Calu3 (cell line): Measurements from ENCODE around the gene SCN2B. TPM values are rescaled to one million over a fixed set of nuclear protein-coding genes. Genes with fewer than 3 reads are reported as not detected.

Source experiments
- Bru-seq: library from RNA; stranded (reverse); fragments of 400-500 nt; gene quantifications from one replicate; lab custom pipeline; 2021; lab: Mats Ljungman, UMichigan
- BruChase-seq, 2 experiments: library from RNA; stranded (reverse); fragments of 400-500 nt; gene quantifications; one replicate each; lab custom pipeline; 2021; lab: Mats Ljungman, UMichigan
- BruUV-seq: library from RNA; stranded (reverse); fragments of 400-500 nt; replicated peaks from 2 replicates; lab custom pipeline; 2021; lab: Mats Ljungman, UMichigan
- CTCF ChIA-PET: fragments of 300-600 bp; sonication (Branson Sonifier 250); formaldehyde crosslinking; loops from one replicate; lab custom pipeline; 2022; ENCODE audit warnings: antibody characterized with exemption; lab: Charles Lee
- DNase-seq: peaks from one replicate; pipeline ENCODE4 v3.0.0; 2022
- H3K27ac Mint-ChIP-seq: one replicate; pipeline ENCODE4 v1.8.0; 2022; ENCODE audit warnings: mixed read lengths; ENCODE audit not compliant: unreplicated experiment
- H3K27me3 Mint-ChIP-seq: one replicate; pipeline ENCODE4 v1.8.0; 2022; ENCODE audit warnings: mixed read lengths; ENCODE audit not compliant: unreplicated experiment
- H3K36me3 Mint-ChIP-seq: one replicate; pipeline ENCODE4 v1.8.0; 2022; ENCODE audit warnings: mild to moderate bottlenecking, moderate library complexity, mixed read lengths; ENCODE audit not compliant: insufficient read depth, unreplicated experiment
- H3K4me1 Mint-ChIP-seq: one replicate; pipeline ENCODE4 v1.8.0; 2022; ENCODE audit warnings: mild to moderate bottlenecking, low read depth, mixed read lengths; ENCODE audit not compliant: unreplicated experiment
- H3K4me3 Mint-ChIP-seq: one replicate; pipeline ENCODE4 v1.8.0; 2022; ENCODE audit warnings: mild to moderate bottlenecking, low read depth, moderate library complexity, mixed read lengths; ENCODE audit not compliant: unreplicated experiment
- H3K9me3 Mint-ChIP-seq: one replicate; pipeline ENCODE4 v1.8.0; 2022; ENCODE audit warnings: low read depth, mixed read lengths; ENCODE audit not compliant: unreplicated experiment
- CTCF ChIP-seq: fragments of 200-600 bp; IDR thresholded peaks from one replicate; pipeline ENCODE4 v1.8.0; 2022; ENCODE audit warnings: antibody characterized with exemption; ENCODE audit not compliant: unreplicated experiment
- intact Hi-C: fragments of 100-400 bp; cut with micrococcal nuclease; formaldehyde crosslinking; loops from one replicate; pipeline ENCODE4 v1.10.0; 2022; ENCODE audit not compliant: unreplicated experiment
- long read RNA-seq: library from polyadenylated mRNA; stranded (forward); transcript quantifications from one replicate; pipeline ENCODE4 v2.0.0, GENCODE V29; 2022
- total RNA-seq: library from RNA; stranded (reverse); gene quantifications from 2 replicates; pipeline ENCODE4 v1.2.3, GENCODE V29; 2022

The SCN2B gene
- total RNA-seq, result not detected in 2 replicates
- not detected for Bru-seq, nascent RNA
- BruChase-seq, experiment 1, labeled RNA remaining after a 6-hour chase, result percentile 5 among the genes with signal in this experiment
- BruChase-seq, experiment 2, labeled RNA remaining after a 2-hour chase, result not detected
- long read RNA-seq, result 0 reads

GRCh38 chr11:118175993-118176777 lies at the start of gene SCN2B:
TSS of gene SCN2B (minus strand) at chr11:118176639. CDS start at chr11:118176431, 208 bp downstream.
- no peak within 1 kb of the TSS for H3K4me3 Mint-ChIP-seq
- intact Hi-C loops, result no loop called here

GRCh38 chr11:118224511-118225188 lies 48.2 kb upstream of the SCN2B start, which contains the start of gene JAML:
TSS of gene JAML (minus strand) at chr11:118225011. CDS start at chr11:118214866, 10,145 bp downstream.
- Mint-ChIP-seq H3K27ac (no peak within 1 kb of the TSS), H3K27me3 (no peaks in the 10 kb centered on the region), H3K4me1 (peaks cover 4% of the 10 kb centered on the region), H3K9me3 (no peaks in the 10 kb centered on the region), H3K36me3 (peaks cover 1% of the 10 kb centered on the region), H3K4me3 (no peak within 1 kb of the TSS)
- no peak for TF ChIP-seq CTCF
- intact Hi-C loops, result no loop called here
- no peak for DNase-seq
- CTCF ChIA-PET, result no interaction called here
- BruUV-seq, result no TSS peak

More at GRCh38 chr11:118175993-118176777, at the start of gene SCN2B:
- H3K9me3 Mint-ChIP-seq, result no peaks in the 10 kb centered on the region
- DNase-seq, result no peak
- H3K36me3 Mint-ChIP-seq, result no peaks in the 10 kb centered on the region
- CTCF ChIA-PET, result no interaction called here
- peaks cover 18% of the 10 kb centered on the region for H3K4me1 Mint-ChIP-seq
- no TSS peak for BruUV-seq
- peaks cover 15% of the 10 kb centered on the region for H3K27me3 Mint-ChIP-seq
- TF ChIP-seq CTCF, result no peak
- H3K27ac Mint-ChIP-seq, result no peak within 1 kb of the TSS

GRCh38 chr11:118223992-118224391 lies 47.6 kb upstream of the SCN2B start:
- DNase-seq, result no peak
- BruUV-seq, result no TSS peak
- Mint-ChIP-seq H3K27ac (no peak overlapping the region), H3K36me3 (peaks cover 4% of the 10 kb centered on the region), H3K4me1 (peaks cover 9% of the 10 kb centered on the region), H3K9me3 (no peaks in the 10 kb centered on the region), H3K27me3 (no peaks in the 10 kb centered on the region), H3K4me3 (no peak overlapping the region)
- CTCF ChIA-PET, result no interaction called here
- intact Hi-C loops, result no loop called here
- TF ChIP-seq CTCF, result no peak

- no peak for TF ChIP-seq CTCF
- DNase-seq, result no peak
- intact Hi-C loops, result no loop called here
- no peaks in the 10 kb centered on the region for H3K9me3 Mint-ChIP-seq
- no TSS peak for BruUV-seq
- H3K4me1 Mint-ChIP-seq, result peaks cover 9% of the 10 kb centered on the region
- H3K36me3 Mint-ChIP-seq, result peaks cover 4% of the 10 kb centered on the region
- H3K4me3 Mint-ChIP-seq, result no peak overlapping the region
- H3K27ac Mint-ChIP-seq, result no peak overlapping the region
- CTCF ChIA-PET, result no interaction called here
- no peaks in the 10 kb centered on the region for H3K27me3 Mint-ChIP-seq
These were observed 47.1 kb upstream of the SCN2B start for GRCh38 chr11:118223570-118223969.
